GM12878 (cell line): Measurements from ENCODE around the gene OR4M2. TPM values are rescaled to one million over a fixed set of nuclear protein-coding genes. Genes with fewer than 3 reads are reported as not detected.
"Not testable (repeated sequence)": the region's sequence is repeated elsewhere in the genome, so short reads cannot be mapped to it uniquely, and the experiment has no call there.

Source experiments
- ATAC-seq: fragments of 200-7000 bp; cut with Tn5 transposase; 3 replicates; pipeline ENCODE4 v1.9.1; 2020; ENCODE audit warnings: mild to moderate bottlenecking, moderate library complexity
- Bru-seq: library from RNA; stranded (reverse); fragments of 400-500 nt; gene quantifications from one replicate; lab custom pipeline; 2021; lab: Mats Ljungman, UMichigan
- BruChase-seq, 2 experiments: library from RNA; stranded (reverse); fragments of 400-500 nt; gene quantifications; one replicate each; lab custom pipeline; 2021; lab: Mats Ljungman, UMichigan
- BruUV-seq: library from RNA; stranded (reverse); fragments of 400-500 nt; replicated peaks from 2 replicates; lab custom pipeline; 2021; lab: Mats Ljungman, UMichigan
- CTCF ChIA-PET: fragments of 300-600 bp; sonication (Branson Sonifier 250); formaldehyde crosslinking; extraction: SDS; loops from one replicate; lab custom pipeline; 2021; ENCODE audit warnings: inconsistent platforms; lab: Yijun Ruan, JAX
- POLR2A ChIA-PET: fragments of 350-600 bp; formaldehyde crosslinking; extraction: SDS; loops from one replicate; lab custom pipeline; 2021; ENCODE audit warnings: inconsistent platforms; lab: Charles Lee
- RAD21 ChIA-PET: fragments of 300-600 bp; sonication (Branson Sonifier 250); formaldehyde crosslinking; loops from one replicate; lab custom pipeline; 2023; ENCODE audit warnings: antibody characterized with exemption; ENCODE audit not compliant: unreplicated experiment; lab: Charles Lee
- SMC1A ChIA-PET: fragments of 300-600 bp; sonication (Branson Sonifier 250); formaldehyde crosslinking; loops from one replicate; lab custom pipeline; 2023; ENCODE audit not compliant: unreplicated experiment, uncharacterized antibody; lab: Charles Lee
- DNase-seq: peaks from one replicate; pipeline ENCODE4 v3.0.0-alpha.2; 2011; ENCODE audit warnings: low read depth, low spot score
- FAIRE-seq: peaks from 3 replicates; lab custom pipeline; 2011; peaks lifted over from hg19 to GRCh38; lab: Jason Lieb, UNC
- H2AFZ ChIP-seq: 2 replicates; pipeline ENCODE4 v1.6.0; 2011; ENCODE audit warnings: low read depth, low read length, control low read depth; ENCODE audit not compliant: control insufficient read depth
- H3K27ac ChIP-seq: 2 replicates; pipeline ENCODE4 v1.5.1; 2011; ENCODE audit warnings: control low read depth; ENCODE audit not compliant: control insufficient read depth, insufficient read depth
- H3K27me3 ChIP-seq, 2 experiments: replicated peaks in 1 of 2; 2 replicates each; pipeline versions ENCODE4 v1.6.0 to v1.6.1; 2011; ENCODE audit warnings: low read length in 1 of 2; ENCODE audit not compliant: control insufficient read depth in 2 of 2, insufficient read depth in 2 of 2
- H3K36me3 ChIP-seq, 2 experiments: 2 replicates each; pipeline ENCODE4 v1.5.1; 2011; ENCODE audit warnings: low read length in 1 of 2; ENCODE audit not compliant: control insufficient read depth in 2 of 2, insufficient read depth in 2 of 2
- H3K4me1 ChIP-seq: 2 replicates; pipeline ENCODE4 v1.6.1; 2011; ENCODE audit warnings: mild to moderate bottlenecking, low read length, moderate library complexity, mixed read lengths; ENCODE audit not compliant: control insufficient read depth, insufficient read depth
- H3K4me2 ChIP-seq: 2 replicates; pipeline ENCODE4 v1.6.0; 2011; ENCODE audit warnings: control low read depth; ENCODE audit not compliant: control insufficient read depth, insufficient read depth
- H3K4me3 ChIP-seq: fragments of 200-600 bp; sonication (generic); 2 replicates; pipeline ENCODE4 v1.5.1; 2016
- H3K79me2 ChIP-seq: 2 replicates; pipeline ENCODE4 v1.6.0; 2011; ENCODE audit warnings: low read length; ENCODE audit not compliant: control insufficient read depth, insufficient read depth
- H3K9ac ChIP-seq: 2 replicates; pipeline ENCODE4 v1.8.0; 2011; ENCODE audit warnings: low read length, control low read depth, mixed read lengths; ENCODE audit not compliant: control insufficient read depth, insufficient read depth
- H3K9me3 ChIP-seq: replicated peaks from 3 replicates; pipeline ENCODE4 v1.5.1; 2011; ENCODE audit warnings: mild to moderate bottlenecking, low read length; ENCODE audit not compliant: control insufficient read depth, insufficient read depth
- H4K20me1 ChIP-seq: 2 replicates; pipeline ENCODE4 v1.6.0; 2011; ENCODE audit not compliant: control insufficient read depth, insufficient read depth
- WGBS: methylation state at CpG from one replicate; pipeline ENCODE4 v1.1.6; 2016; ENCODE audit warnings: low lambda C conversion rate; ENCODE audit not compliant: insufficient replicate concordance, insufficient coverage; ENCODE audit errors: missing lambda C conversion rate; 5-methylcytosine and 5-hydroxymethylcytosine counted together
- in situ Hi-C: fragments of 300-500 bp; cut with MboI; formaldehyde crosslinking; loops from 9 replicates; pipeline ENCODE4 v1.14.3; 2018; ENCODE audit warnings: mixed read lengths
- intact Hi-C: fragments of 100-400 bp; cut with micrococcal nuclease; formaldehyde crosslinking; loops from one replicate; pipeline ENCODE4 v1.14.2; 2022; ENCODE audit not compliant: unreplicated experiment
- long read RNA-seq, 2 experiments: library from polyadenylated mRNA; unstranded; transcript quantifications; one replicate each; pipeline ENCODE4 v2.0.0, GENCODE V29; 2019 to 2020
- polyA minus RNA-seq, 3 experiments: library from RNA; depleted of rRNA, polyadenylated mRNA; stranded (reverse); fragments of >200 nt; gene quantifications; 2 replicates each; pipeline ENCODE4 v1.2.3, GENCODE V29; 2011
- polyA plus RNA-seq, 11 experiments: library from polyadenylated mRNA; depleted of rRNA in 4 of 11; unstranded in 6 of 11; stranded (reverse) in 5 of 11; fragments of >200 nt; fragmentation: Nextera tagmentation in 4 of 11; fragmentation: Illumina TruSeq in 1 of 11; extraction: Ambion mirVana in 4 of 11; extraction: Trizol in 1 of 11; gene quantifications; 1 replicate in 1 of 11; 2 replicates in 10 of 11; pipeline versions ENCODE4 v1.2.1 to v1.2.3, GENCODE V29; 2011 to 2016; ENCODE audit warnings: inconsistent platforms in 2 of 11, missing spikeins in 2 of 11, low read depth in 1 of 11
- total RNA-seq, 4 experiments: library from RNA; depleted of rRNA in 3 of 4; stranded (reverse); fragments of >200 nt in 3 of 4; fragmentation: Illumina TruSeq in 1 of 4; extraction: Trizol in 1 of 4; gene quantifications; 2 replicates each; pipeline versions ENCODE4 v1.2.1 to v1.2.3, GENCODE V29; 2013 to 2021

The OR4M2 gene, protein sequence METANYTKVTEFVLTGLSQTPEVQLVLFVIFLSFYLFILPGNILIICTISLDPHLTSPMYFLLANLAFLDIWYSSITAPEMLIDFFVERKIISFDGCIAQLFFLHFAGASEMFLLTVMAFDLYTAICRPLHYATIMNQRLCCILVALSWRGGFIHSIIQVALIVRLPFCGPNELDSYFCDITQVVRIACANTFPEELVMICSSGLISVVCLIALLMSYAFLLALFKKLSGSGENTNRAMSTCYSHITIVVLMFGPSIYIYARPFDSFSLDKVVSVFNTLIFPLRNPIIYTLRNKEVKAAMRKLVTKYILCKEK
- not detected in 2 replicates for total RNA-seq (2013; cell fraction: nucleolus; rRNA removed)
- total RNA-seq (2014; rRNA removed) (not detected in 2 replicates), total RNA-seq (2014; rRNA removed; fragmentation: Illumina TruSeq; extraction: Trizol) (not detected in 2 replicates), total RNA-seq (2021) (not detected in 2 replicates), polyA plus RNA-seq (2011; rRNA removed) (not detected in 2 replicates), polyA plus RNA-seq (2014; fragmentation: Illumina TruSeq; extraction: Trizol) (not detected in 2 replicates), polyA plus RNA-seq (2014; fragmentation: Nextera tagmentation; extraction: Ambion mirVana) (not detected), polyA plus RNA-seq (2014; rRNA removed) (not detected in 2 replicates), polyA plus RNA-seq (2016; fragmentation: Nextera tagmentation; extraction: Ambion mirVana) (not detected), polyA minus RNA-seq (2011; rRNA and poly(A)+ RNA removed) (not detected in 2 replicates), Bru-seq, nascent RNA (not detected), BruChase-seq, experiment 1, labeled RNA remaining after a 6-hour chase (not detected), BruChase-seq, experiment 2, labeled RNA remaining after a 2-hour chase (not detected)
- not detected for polyA plus RNA-seq (2011; ENCODE audit: low read depth)
- polyA plus RNA-seq (2011; cell fraction: cytosol; rRNA removed) = not detected in 2 replicates
- not detected in 2 replicates for polyA plus RNA-seq (2011; cell fraction: nucleus; rRNA removed)
- polyA plus RNA-seq (2012) = not detected in 2 replicates
- polyA minus RNA-seq (2011; cell fraction: cytosol; rRNA and poly(A)+ RNA removed) = not detected in 2 replicates
- polyA minus RNA-seq (2011; cell fraction: nucleus; rRNA and poly(A)+ RNA removed) = not detected in 2 replicates
- long read RNA-seq, experiment 1 = 0 reads
- long read RNA-seq, experiment 2 = 0 reads

DNA sequence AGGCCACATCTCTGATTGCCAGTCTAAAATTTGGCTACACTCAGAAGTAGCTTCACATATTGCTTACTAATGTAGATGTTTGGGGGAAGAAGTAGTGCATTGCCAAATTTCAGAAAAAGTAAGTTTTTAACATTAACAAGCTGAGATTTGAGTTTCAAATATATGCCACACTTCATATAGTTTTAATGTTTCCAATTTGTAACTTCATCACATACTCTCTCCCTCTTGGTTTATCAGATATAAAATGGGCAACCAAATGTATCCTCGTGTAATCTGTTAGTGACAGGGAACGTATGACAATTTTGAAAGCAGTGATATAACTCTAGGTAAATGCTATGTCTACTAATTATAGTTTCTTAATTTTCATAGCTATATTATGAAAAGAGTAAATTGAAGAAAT lies at the start of gene OR4M2:
Gene OR4M2, plus strand, starts transcription at position 301 of the 400 bp plus-strand sequence. Its CDS starts 98 bp downstream, at position 399.
- CTCF ChIA-PET, BruUV-seq: not testable (repeated sequence)

DNA sequence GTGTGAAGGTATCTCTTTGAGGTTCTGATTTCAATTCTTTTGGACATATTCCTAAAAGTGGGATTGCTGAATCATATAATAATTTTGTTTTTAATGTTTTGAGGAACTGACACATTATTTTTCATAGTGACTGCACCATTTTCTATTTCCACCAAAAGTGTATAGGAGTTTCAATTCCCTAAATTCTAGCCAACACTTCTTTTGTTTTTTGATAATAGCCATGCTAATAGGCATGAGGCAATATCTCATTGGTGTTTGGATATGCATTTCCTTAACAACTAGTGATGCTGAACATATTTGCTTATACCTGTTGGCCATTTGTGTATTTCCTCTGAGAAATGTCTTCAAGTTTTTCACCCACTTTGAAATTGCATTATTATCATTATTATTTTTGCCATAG lies 11.1 kb upstream of the OR4M2 start:
- H3K27ac ChIP-seq, H3K9ac ChIP-seq, RAD21 ChIA-PET, CTCF ChIA-PET, H2AFZ ChIP-seq, BruUV-seq, DNase-seq, ATAC-seq, H3K4me1 ChIP-seq, H3K27me3 ChIP-seq, H3K4me3 ChIP-seq, POLR2A ChIA-PET, SMC1A ChIA-PET, H3K4me2 ChIP-seq, in situ Hi-C loops, intact Hi-C loops, FAIRE-seq, H3K79me2 ChIP-seq, H4K20me1 ChIP-seq, H3K36me3 ChIP-seq, H3K9me3 ChIP-seq: not testable (repeated sequence)

More for the DNA sequence above, at the start of gene OR4M2:
- H3K9me3 ChIP-seq, H2AFZ ChIP-seq, H3K36me3 ChIP-seq, DNase-seq, SMC1A ChIA-PET, H4K20me1 ChIP-seq, H3K27ac ChIP-seq, RAD21 ChIA-PET, H3K4me1 ChIP-seq, H3K9ac ChIP-seq, H3K79me2 ChIP-seq, in situ Hi-C loops, FAIRE-seq, intact Hi-C loops, POLR2A ChIA-PET, H3K4me3 ChIP-seq, ATAC-seq, H3K27me3 ChIP-seq, H3K4me2 ChIP-seq: not testable (repeated sequence)
- no CpG with 5 or more reads among the region's 2 CpGs for WGBS

DNA sequence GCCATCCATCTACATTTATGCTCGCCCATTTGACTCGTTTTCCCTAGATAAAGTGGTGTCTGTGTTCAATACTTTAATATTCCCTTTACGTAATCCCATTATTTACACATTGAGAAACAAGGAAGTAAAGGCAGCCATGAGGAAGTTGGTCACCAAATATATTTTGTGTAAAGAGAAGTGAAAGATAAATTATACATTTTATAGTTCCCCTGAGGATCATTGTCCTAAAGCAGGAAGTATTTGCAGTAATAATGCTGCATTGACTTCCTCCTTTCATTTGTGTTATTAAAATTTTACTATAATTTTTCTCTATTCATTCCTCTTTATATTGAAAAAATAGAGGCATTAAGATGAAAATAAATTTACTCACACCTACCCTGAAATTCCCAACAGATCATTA lies 1.1 kb downstream of the OR4M2 start:
- no CpG with 5 or more reads among the region's 3 CpGs for WGBS
- H3K79me2 ChIP-seq, RAD21 ChIA-PET, H3K9me3 ChIP-seq, FAIRE-seq, intact Hi-C loops, H2AFZ ChIP-seq, H3K9ac ChIP-seq, H3K4me3 ChIP-seq, SMC1A ChIA-PET, in situ Hi-C loops, H3K4me1 ChIP-seq, H4K20me1 ChIP-seq, DNase-seq, CTCF ChIA-PET, H3K36me3 ChIP-seq, POLR2A ChIA-PET, BruUV-seq, H3K27me3 ChIP-seq, ATAC-seq, H3K4me2 ChIP-seq, H3K27ac ChIP-seq: not testable (repeated sequence)
